ENCODE data around the gene TAS1R2.

TAS1R2 gene

GRCh38 chr1:18883636-18884418, 24.4 kb upstream of the TAS1R2 start:
- Histone ChIP-seq H3K27ac (no peak overlapping the region), H3K4me3 (no peak overlapping the region)
- peak; percentile 84 for TF ChIP-seq CTCF (IDR thresholded peaks at IDR 0.05)
- no peak for DNase-seq (ENCODE audit: low spot score)

GRCh38 chr1:18883079-18883478, 23.6 kb upstream of the TAS1R2 start:
- no peak for TF ChIP-seq CTCF (IDR thresholded peaks at IDR 0.05)
- Histone ChIP-seq H3K4me3 (no peak overlapping the region), H3K27ac (no peak overlapping the region)
- no peak for DNase-seq (ENCODE audit: low spot score)

- H3K27ac ChIP-seq: no peak overlapping the region
These were observed 23.0 kb upstream of the TAS1R2 start for GRCh38 chr1:18882486-18882885.

GRCh38 chr1:18881642-18882431, 22.4 kb upstream of the TAS1R2 start:
- H3K27ac ChIP-seq: no peak overlapping the region
- DNase-seq (ENCODE audit: low spot score): no peak
- no peak overlapping the region for H3K4me3 ChIP-seq
- no peak for TF ChIP-seq CTCF (IDR thresholded peaks at IDR 0.05)

More at GRCh38 chr1:18882486-18882885, 23.0 kb upstream of the TAS1R2 start:
- no peak overlapping the region for H3K4me3 ChIP-seq
- TF ChIP-seq CTCF (IDR thresholded peaks at IDR 0.05): no peak
- no peak for DNase-seq (ENCODE audit: low spot score)

GRCh38 chr1:18881164-18881563, 21.7 kb upstream of the TAS1R2 start:
- H3K4me3 ChIP-seq: no peak overlapping the region
- DNase-seq (ENCODE audit: low spot score): no peak
- TF ChIP-seq CTCF (IDR thresholded peaks at IDR 0.05): no peak
- no peak overlapping the region for H3K27ac ChIP-seq

GRCh38 chr1:18880585-18880984, 21.1 kb upstream of the TAS1R2 start:
- Histone ChIP-seq H3K4me3 (no peak overlapping the region), H3K27ac (no peak overlapping the region)
- TF ChIP-seq CTCF (IDR thresholded peaks at IDR 0.05): no peak
- DNase-seq (ENCODE audit: low spot score): no peak
